ENCODE measurements around the gene SPDYE17. TPM values are rescaled to one million over a fixed set of nuclear protein-coding genes. Genes with fewer than 3 reads are reported as not detected.
"Not testable (repeated sequence)": the region's sequence is repeated elsewhere in the genome, so short reads cannot be mapped to it uniquely, and the experiment has no call there.

Gene SPDYE17
- total RNA-seq, 1 donor from 2014 or later: not detected

DNA sequence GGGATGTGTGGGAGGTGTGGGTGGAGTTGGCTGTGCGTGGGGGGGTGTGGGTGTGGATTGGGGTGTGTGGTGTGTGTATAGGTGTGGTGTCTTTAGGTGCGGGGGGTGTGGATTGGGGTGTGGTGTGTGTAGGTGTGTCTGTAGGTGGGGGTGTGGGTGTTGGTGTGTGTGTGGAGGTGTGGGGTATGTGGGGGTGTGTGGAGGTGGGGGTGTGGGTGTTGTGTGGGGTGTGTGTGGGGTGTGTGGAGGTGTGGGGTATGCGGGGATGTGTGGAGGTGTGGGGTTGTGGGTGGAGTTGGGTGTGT, 33.9 kb downstream of the SPDYE17 start:
- no peak for DNase-seq

GRCh38 chr7:76997381-76998284, 34.5 kb downstream of the SPDYE17 start:
- DNase-seq: no peak

DNA sequence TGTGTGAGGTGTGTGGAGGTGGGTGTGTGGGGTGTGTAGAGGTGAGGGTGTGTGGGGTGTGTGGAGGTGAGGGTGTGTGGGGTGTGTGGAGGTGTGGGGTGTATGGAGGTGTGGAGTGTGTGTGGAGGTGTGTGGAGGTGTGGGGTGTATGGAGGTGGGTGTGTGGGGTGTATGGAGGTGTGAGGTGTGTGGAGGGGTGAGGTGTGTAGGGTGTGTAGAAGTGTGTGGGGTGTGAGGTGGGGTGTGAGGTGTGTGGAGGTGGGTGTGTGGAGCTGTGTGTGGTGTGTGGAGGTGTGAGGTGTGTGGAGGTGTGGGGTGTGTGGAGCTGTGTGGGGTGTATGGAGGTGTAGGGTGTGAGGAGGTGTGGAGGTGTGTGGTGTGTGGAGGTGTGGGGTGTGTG, 35.2 kb downstream of the SPDYE17 start:
- not testable (repeated sequence) for DNase-seq

DNA sequence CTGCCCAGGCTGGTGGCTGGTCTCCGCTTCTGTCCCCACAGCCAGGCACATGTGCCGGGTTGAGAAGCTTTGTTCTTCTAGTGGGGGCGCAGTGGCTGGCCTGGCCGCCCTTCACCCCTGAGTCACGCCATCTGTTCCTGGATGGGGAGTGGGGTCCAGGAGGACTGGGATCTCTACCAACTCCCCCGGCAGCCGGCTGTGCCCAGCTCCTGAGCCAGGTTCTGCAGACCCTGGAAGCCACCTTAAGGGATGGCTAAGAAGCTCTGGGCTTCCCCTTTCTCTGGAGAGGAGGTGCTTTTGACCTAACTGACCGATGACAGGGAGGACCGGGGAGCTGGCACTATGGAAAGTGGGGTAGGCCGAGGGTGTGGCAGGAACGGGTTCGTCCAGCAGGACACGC, 37.9 kb downstream of the SPDYE17 start:
- DNase-seq: not testable (repeated sequence)

DNA sequence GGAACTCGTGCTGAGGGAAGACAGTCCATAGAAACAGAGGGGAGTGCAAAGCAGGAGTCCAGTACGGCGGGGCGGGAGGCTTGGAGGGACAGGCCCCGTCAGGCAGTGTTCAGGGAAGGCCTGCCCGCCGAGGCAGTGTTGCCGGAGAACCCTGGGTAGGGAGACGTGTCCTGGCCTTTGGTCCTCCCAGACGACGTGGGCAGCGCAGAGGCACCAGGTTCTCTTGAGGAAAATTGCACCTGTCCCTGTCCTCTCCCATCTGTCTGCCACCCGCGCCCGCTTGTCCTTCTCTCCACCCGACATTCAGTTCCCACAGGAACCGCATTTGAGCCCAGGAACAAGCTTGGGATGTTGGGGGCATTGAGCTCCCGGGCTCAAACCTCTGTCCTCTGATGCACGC, 38.3 kb downstream of the SPDYE17 start:
- not testable (repeated sequence) for DNase-seq

DNA sequence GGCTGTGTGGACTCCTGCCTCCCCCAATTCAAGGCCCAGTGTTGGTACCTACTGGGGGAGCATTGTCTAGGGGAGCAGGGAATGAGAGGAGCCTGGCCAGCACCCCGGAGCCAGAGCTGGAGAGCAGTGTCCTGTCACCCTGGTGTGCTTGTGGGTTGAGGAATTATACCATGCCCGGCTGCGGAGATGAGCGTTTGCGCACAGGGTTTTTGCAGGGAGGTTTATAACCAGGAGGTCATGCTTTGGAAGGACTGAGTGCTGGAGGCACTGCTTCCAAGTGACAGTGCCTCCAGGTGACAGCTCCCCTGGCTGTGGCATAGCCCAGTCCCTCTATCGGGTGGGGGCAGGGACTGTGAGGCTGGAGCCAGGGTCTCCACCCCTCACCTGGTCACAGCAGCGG, 39.3 kb downstream of the SPDYE17 start:
- not testable (repeated sequence) for DNase-seq

DNA sequence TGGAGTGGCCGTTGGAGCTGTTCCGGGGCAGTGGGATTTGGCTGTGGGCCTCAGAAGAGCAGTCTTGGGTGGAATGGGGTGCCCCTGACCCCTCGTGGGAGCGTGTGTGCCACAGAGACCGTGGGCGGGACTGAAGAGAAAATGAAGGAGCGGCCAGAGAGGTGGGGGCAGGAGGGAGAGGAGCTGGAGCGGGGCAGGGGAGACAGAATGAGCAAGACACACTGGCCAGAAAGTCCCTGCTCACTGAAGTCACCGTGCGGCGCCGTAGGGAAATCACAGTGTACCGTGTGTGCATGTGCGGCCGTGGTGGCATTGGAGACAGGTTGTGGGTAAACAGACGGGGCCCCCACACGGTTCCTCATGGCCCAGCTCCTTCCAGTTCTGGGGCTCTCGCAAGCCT, 40.0 kb downstream of the SPDYE17 start:
- not testable (repeated sequence) for DNase-seq

GRCh38 chr7:76990202-76990601, 42.0 kb downstream of the SPDYE17 start:
- not testable (repeated sequence) for DNase-seq

DNA sequence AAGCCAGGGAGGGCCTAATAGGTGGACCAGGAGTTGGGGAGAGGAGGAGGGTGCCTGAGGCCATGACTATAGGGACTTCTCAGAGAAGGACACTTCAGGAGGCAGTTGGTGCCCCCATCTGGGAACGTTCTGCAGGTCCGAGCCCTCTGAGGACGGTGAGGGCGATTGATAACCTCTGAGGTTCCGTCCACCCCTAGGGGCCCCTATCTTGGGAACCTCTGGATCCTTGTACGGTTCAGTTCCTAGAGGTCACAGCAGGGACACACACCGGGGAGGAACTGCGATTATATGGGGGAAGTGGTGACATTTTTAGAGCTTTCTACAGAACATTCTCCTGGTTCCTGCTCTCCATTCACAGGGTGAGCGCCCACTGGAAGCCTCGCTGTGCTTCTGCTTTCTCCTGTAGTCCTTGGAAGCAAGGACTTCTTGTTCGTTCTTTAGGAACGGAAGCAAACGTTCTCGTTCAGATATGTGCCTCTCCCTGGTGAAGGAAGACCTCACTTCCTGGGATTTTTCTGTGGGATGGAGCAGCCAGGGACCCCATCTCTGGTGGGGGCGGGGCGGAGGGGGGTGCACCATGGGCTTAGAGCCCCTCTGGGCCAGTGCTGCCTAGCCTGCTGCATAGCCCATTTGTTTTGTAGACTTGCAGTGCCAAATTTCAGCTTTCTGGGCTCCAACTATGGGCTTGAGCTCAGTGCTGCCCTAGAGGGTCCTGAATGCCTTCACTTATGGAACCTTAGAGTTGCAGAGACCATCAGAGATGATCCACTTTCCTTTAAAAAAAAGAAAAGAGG, 46.0 kb downstream of the SPDYE17 start:
- DNase-seq: not testable (repeated sequence)

- DNase-seq: not testable (repeated sequence)
Measured at GRCh38 chr7:76984784-76985136, 47.4 kb downstream of the SPDYE17 start.

GRCh38 chr7:76983937-76984783, 48.0 kb downstream of the SPDYE17 start:
- not testable (repeated sequence) for DNase-seq

- not testable (repeated sequence) for DNase-seq
Measured at GRCh38 chr7:76983333-76983732, 48.8 kb downstream of the SPDYE17 start.

GRCh38 chr7:76982501-76982900, 49.7 kb downstream of the SPDYE17 start:
- not testable (repeated sequence) for DNase-seq

DNA sequence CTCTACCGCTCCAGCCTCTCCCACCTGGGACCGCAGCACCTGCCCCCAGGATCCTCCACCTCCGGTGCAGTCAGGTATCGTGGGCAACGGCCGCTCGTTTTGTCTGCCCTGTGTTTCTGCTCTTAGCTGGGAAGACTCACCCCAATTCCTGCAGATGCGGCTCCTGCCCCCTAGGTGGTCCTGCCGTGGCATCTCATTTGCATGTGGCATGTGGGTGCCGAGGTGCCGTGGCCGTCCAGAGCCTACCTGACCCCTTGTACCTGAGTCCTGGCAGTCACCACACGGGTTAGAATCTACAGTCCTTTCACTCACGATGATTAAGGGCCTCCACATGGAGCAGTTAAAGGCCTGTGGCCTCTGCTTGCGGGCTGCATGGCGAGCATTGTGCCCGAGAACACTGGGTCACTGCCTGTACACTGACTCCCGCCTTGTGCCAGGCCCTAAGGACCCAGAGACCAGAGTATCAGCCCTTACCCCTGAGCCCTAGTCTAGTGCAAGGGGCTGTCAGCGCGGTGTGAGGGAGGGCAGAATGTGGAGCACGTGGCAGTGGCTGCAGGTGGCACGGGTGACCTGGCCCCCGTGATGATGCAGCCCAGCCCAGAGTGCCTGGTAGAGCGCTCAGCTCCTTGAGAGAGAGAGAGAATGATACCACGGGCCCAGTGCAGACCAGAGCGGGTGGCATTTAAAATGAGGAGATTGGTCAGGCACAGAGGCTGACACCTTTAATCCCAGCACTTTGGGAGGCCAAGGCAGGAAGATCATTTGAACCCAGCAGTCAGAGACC, 50.8 kb downstream of the SPDYE17 start:
- not testable (repeated sequence) for DNase-seq

GRCh38 chr7:76980576-76980975, 51.6 kb downstream of the SPDYE17 start:
- not testable (repeated sequence) for DNase-seq

DNA sequence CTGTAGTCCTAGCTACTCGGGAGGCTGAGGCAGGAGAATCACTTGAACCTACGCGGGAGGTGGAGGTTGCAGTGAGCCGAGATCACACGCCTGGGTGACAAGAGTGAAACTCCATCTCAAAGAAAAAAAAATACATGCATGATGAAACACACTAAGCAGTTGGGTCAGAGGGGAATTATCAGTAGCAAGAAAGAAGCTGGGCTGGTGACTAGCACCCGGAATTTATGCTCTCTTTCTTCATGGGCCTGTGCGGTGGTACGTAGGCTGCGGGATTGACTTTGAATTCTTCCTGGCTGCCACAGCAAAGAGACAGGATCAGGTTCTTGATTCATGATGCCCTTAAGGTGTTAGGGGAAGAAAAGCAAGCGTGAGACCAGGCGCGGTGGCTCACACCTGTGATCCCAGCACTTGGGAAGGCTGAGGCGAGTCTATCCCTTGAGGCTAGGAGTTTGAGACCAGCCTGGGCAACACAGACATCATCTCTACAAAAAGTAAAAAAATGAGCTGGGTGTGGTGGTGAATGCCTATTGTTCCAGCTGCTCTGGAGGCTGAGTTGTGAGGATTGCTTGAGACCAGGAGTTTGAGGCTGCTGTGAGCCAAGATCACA, 54.3 kb downstream of the SPDYE17 start:
- DNase-seq: not testable (repeated sequence)

DNA sequence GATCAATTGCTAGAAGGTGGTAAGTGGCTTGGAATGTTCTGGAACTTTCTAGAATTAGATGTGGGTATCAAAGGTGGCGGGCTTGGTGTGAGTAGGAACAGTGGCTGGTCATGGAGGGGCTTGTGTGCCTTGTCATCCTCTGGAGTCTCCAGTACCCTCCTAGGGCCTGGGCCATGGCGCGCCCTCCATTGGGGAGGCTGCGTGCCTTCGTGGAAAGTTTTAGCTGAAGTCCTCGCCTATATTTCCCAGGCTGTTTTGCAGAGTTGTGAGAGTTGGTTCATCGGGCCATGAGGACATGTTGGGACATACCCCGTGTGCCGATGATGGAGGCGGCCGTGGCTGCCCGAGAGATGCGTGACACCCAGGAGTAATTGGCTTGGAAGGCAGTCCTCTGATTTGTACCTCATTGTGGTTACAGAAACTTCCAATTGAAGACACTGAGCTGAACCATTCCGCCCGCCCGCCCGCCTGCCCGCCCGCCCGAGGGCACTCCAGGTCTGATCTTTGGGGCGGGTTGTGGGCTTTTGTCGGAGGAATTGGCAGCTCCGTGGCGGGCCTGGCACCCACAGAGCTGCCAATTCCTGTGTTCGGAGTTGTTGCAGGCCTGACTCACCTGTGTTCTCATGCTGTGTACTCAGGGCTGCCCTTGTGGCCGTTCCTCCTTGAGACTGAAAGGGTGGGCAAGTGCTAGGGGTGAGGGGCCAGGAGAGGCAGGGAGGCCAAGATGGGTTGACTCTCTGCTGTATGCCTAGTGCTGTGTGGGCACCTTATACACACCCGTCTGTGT, 57.2 kb downstream of the SPDYE17 start:
- not testable (repeated sequence) for DNase-seq

DNA sequence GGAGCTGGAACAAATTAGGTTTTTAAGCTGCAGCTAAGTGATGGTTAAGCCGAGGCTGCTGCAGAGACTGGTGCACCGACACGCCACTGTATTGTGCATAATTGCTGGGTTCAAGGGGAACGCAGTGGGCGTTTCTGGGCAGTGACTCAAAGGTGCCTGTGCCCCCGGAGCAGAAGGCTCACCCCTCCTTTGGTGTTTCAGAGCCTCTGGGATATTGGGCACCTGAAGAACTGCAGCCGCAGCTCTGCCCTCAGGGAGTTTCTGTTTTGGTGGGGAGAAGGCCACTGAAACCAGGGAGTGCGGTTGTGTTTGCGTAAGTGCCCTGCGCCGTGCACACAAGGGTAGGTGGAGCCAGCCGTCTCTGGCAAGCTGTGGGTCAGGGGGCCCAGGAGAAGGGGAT, 57.8 kb downstream of the SPDYE17 start:
- not testable (repeated sequence) for DNase-seq

DNA sequence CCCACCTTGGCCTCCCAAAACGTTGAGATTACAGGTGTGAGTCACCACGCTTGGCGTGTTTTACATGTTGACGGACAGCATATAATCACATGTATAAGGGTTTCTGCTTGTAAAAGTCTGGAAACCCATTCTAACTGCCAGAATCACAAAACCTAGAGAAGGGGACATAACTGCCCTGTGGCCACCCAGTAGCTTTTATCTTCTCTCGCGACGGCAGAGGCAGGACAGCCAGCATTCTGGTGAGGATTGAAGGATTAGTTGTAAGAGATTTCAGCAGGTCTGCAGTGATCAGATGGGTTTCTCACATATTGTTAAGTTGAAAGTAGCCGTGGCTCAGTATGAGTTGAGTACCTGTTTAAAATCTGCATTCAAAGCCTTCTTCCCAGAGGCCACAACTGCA, 59.8 kb downstream of the SPDYE17 start:
- not testable (repeated sequence) for DNase-seq
